ENCODE data around the gene GRAMD1C. TPM values are rescaled to one million over a fixed set of nuclear protein-coding genes. Genes with fewer than 3 reads are reported as not detected.

The GRAMD1C gene
- total and polyA plus RNA-seq, 2 of the 13 experiments (the other 11 are each of a cell fraction or from before 2014, with no cell fraction given) = 0.45 TPM; not detected in 1

GRCh38 chr3:113947372-113948014 is 108.9 kb downstream of the GRAMD1C start, which contains the start of gene ZDHHC23 (continued):
- TF ChIP-seq MLXIP (CRISPR knock-in tag; IDR thresholded peaks at IDR 0.05; ENCODE audit: borderline replicate concordance) = 0 out of 2 replicates have a peak, but pooled peaks have one; percentile 29
- TF ChIP-seq THAP8 (CRISPR knock-in tag; IDR thresholded peaks at IDR 0.05; ENCODE audit: borderline replicate concordance) = no peak
- TF ChIP-seq GPBP1L1 (CRISPR knock-in tag; IDR thresholded peaks at IDR 0.05) = no peak
- TF ChIP-seq ZFAT (CRISPR knock-in tag; conservative IDR thresholded peaks at IDR 0.05) = no peak
- no peak for TF ChIP-seq ZNF740 (CRISPR knock-in tag; IDR thresholded peaks at IDR 0.05)
- no peak for TF ChIP-seq BRF2 (CRISPR knock-in tag; IDR thresholded peaks at IDR 0.05)
- no peak for TF ChIP-seq LCORL (IDR thresholded peaks at IDR 0.05)
- TF ChIP-seq LCORL (CRISPR knock-in tag; IDR thresholded peaks at IDR 0.05) = 0 out of 2 replicates have a peak, but pooled peaks have one; percentile 3
- TF ChIP-seq ZNF674 (CRISPR knock-in tag; IDR thresholded peaks at IDR 0.05; ENCODE audit: low read depth) = no peak
- no peak; the same call in 1 of the 2 replicates for TF ChIP-seq ZNF841 (CRISPR knock-in tag; IDR thresholded peaks at IDR 0.05; ENCODE audit: borderline replicate concordance)
- no peak for TF ChIP-seq SRSF1 (optimal IDR thresholded peaks at IDR 0.05; ENCODE audit: low read depth, low read length)
- no peak for TF ChIP-seq ZNF121 (CRISPR knock-in tag; IDR thresholded peaks at IDR 0.05)
- TF ChIP-seq ZFX (CRISPR knock-in tag; IDR thresholded peaks at IDR 0.05; ENCODE audit: low read depth) = peak; percentile 14; the same call in 1 of the 2 replicates
- TF ChIP-seq ZNF253 (CRISPR knock-in tag; IDR thresholded peaks at IDR 0.05; ENCODE audit: borderline replicate concordance) = no peak
- 0 out of 2 replicates have a peak, but pooled peaks have one; percentile 45 for TF ChIP-seq ZXDC (CRISPR knock-in tag; IDR thresholded peaks at IDR 0.05)
- no peak for TF ChIP-seq ZNF432 (CRISPR knock-in tag; IDR thresholded peaks at IDR 0.05; ENCODE audit: borderline replicate concordance)
- no peak for TF ChIP-seq ZNF354B (CRISPR knock-in tag; IDR thresholded peaks at IDR 0.05)

Measured in HepG2 (cell line).